Parathyroid adenoma (tissue), 2 donors: ENCODE results near the gene XPO5.
"Not testable (repeated sequence)": the region's sequence is repeated elsewhere in the genome, so short reads cannot be mapped to it uniquely, and the experiment has no call there.

ENCODE experiments used
- H2AFZ ChIP-seq: fragments of 300-600 bp; sonication (generic); one replicate; pipeline ENCODE4 v1.7.0; 2017; ENCODE audit warnings: antibody characterized with exemption, mild to moderate bottlenecking
- H3K27ac ChIP-seq: fragments of 300-600 bp; sonication (generic); one replicate; pipeline ENCODE4 v1.7.0; 2017
- H3K27me3 ChIP-seq: fragments of 300-600 bp; sonication (generic); one replicate; pipeline ENCODE4 v1.7.0; 2017; ENCODE audit warnings: low read length; ENCODE audit not compliant: control insufficient read depth, insufficient read depth
- H3K36me3 ChIP-seq: fragments of 300-600 bp; sonication (generic); one replicate; pipeline ENCODE4 v1.7.0; 2017; ENCODE audit warnings: low read length; ENCODE audit not compliant: control insufficient read depth, insufficient read depth
- H3K4me1 ChIP-seq: fragments of 300-600 bp; sonication (generic); one replicate; pipeline ENCODE4 v1.7.0; 2017; ENCODE audit warnings: control low read depth
- H3K4me2 ChIP-seq: fragments of 300-600 bp; sonication (generic); one replicate; pipeline ENCODE4 v1.7.0; 2017; ENCODE audit warnings: low read length
- H3K4me3 ChIP-seq: fragments of 300-600 bp; sonication (generic); one replicate; pipeline ENCODE4 v1.7.0; 2017; ENCODE audit warnings: low read depth, low read length
- H3K79me2 ChIP-seq: fragments of 300-600 bp; sonication (generic); one replicate; pipeline ENCODE4 v1.7.0; 2017; ENCODE audit warnings: control low read depth
- H3K9ac ChIP-seq: fragments of 300-600 bp; sonication (generic); one replicate; pipeline ENCODE4 v1.7.0; 2017; ENCODE audit warnings: mild to moderate bottlenecking
- H3K9me3 ChIP-seq: fragments of 300-600 bp; sonication (generic); one replicate; pipeline ENCODE4 v1.7.0; 2017; ENCODE audit warnings: low read length; ENCODE audit not compliant: control insufficient read depth
- TF ChIP-seq, protein P1 (sequence below): fragments of 300-600 bp; sonication (generic); IDR thresholded peaks from one replicate; pipeline ENCODE4 v1.7.0; 2017; ENCODE audit warnings: antibody characterized with exemption, mild to moderate bottlenecking
- donor health status: primary hyperparathyroidism.

The XPO5 gene

DNA sequence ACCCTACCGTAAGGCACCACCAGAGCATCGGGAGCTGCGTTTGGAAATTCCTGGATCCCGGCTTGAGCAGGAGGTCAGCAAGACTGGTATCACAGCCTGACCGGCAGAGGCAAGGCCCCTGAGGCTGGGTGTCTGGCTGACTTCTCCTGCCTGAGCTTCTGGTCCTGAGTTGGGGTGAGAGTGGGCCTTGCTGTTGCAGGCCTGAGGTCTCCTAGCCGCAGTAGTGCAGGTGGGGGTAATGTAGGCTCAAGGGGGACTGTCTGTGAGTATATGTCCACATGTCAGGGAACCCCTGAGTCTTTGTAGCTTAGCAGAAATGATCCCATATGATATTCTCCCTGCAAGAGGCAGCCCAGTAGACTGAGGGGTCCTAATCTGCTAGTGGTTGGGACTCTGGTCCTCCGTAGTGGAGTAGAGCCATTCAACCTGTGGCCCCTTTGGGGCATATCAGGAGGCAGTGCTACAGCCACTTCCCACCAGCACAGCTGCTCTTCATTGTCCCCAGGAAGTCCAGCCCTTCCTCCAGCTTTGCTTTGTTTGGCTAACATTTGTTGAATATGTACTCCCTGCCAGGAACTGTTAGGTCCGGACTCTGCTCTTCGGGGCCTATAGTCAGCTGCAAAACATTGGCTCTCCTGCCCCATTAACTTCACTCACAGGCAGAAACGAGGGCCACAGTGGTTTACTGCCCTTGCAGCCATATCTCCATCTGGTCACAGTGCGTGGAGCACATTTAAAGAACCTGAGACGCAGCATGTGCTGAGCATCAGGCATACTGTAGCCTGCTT is 76.6 kb downstream of the XPO5 start:
- H3K27me3 ChIP-seq, result no peaks in the 10 kb centered on the region
- H2AFZ ChIP-seq, result no peak overlapping the region
- TF ChIP-seq, protein P1, sequence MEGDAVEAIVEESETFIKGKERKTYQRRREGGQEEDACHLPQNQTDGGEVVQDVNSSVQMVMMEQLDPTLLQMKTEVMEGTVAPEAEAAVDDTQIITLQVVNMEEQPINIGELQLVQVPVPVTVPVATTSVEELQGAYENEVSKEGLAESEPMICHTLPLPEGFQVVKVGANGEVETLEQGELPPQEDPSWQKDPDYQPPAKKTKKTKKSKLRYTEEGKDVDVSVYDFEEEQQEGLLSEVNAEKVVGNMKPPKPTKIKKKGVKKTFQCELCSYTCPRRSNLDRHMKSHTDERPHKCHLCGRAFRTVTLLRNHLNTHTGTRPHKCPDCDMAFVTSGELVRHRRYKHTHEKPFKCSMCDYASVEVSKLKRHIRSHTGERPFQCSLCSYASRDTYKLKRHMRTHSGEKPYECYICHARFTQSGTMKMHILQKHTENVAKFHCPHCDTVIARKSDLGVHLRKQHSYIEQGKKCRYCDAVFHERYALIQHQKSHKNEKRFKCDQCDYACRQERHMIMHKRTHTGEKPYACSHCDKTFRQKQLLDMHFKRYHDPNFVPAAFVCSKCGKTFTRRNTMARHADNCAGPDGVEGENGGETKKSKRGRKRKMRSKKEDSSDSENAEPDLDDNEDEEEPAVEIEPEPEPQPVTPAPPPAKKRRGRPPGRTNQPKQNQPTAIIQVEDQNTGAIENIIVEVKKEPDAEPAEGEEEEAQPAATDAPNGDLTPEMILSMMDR, result no peak
- no peaks in the 10 kb centered on the region for H3K9me3 ChIP-seq
- peaks cover 2% of the 10 kb centered on the region for H3K79me2 ChIP-seq
- H3K27ac ChIP-seq, result no peak overlapping the region
- no peak overlapping the region for H3K4me2 ChIP-seq
- peaks cover 2% of the 10 kb centered on the region for H3K4me1 ChIP-seq
- H3K9ac ChIP-seq, result no peak overlapping the region
- H3K36me3 ChIP-seq, result no peaks in the 10 kb centered on the region
- H3K4me3 ChIP-seq, result no peak overlapping the region

DNA sequence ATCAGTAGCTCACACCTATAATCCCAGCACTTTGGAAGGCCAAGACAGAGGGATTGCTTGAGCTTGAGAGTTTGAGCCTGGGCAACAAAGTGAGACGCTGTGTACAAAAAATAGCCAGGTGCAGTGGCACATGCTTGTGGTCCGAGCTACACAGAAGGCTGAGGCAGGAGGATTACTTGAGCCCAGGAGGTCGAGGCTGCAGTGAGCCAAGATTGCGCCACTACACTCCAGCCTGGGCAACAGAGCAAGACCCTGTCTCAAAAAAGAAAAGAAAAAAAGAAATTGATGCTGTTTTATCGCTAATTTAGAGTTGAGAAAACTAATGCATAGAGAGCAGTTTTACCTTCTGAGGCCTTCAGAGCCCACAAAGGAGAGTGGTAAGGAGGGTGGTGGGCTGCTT is 77.5 kb downstream of the XPO5 start:
- not testable (repeated sequence) for H3K4me1 ChIP-seq, H3K27ac ChIP-seq, H3K4me2 ChIP-seq, H3K79me2 ChIP-seq, H3K27me3 ChIP-seq, H3K36me3 ChIP-seq, H3K9ac ChIP-seq, H3K4me3 ChIP-seq, H3K9me3 ChIP-seq, H2AFZ ChIP-seq

DNA sequence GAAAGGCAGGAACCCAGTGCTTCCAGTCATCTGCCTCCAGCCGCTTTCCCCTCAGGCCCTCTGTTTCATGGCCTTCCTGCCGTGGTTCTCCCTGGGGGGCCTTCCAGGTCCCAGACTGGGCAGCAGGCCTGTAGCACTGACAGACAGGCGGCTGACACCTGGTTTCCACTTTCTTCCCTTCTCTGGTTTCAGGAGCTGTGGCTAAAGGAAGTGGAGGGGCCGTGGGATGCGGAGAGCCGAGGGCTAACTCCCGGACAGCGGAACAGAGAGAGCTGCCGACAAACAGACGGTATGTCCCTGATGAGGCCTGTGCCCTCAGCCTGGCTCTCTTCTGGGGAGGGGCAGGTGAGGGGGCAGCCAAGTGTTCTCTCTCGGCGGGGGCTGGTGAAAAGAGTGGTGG is 78.1 kb downstream of the XPO5 start:
- no peaks in the 10 kb centered on the region for H3K9me3 ChIP-seq
- no peak overlapping the region for H3K4me3 ChIP-seq
- TF ChIP-seq, protein P1, result no peak
- H3K27me3 ChIP-seq, result no peaks in the 10 kb centered on the region
- H3K9ac ChIP-seq, result no peak overlapping the region
- H3K36me3 ChIP-seq, result no peaks in the 10 kb centered on the region
- peaks cover 2% of the 10 kb centered on the region for H3K4me1 ChIP-seq
- H3K27ac ChIP-seq, result no peak overlapping the region
- H3K79me2 ChIP-seq, result peaks cover 6% of the 10 kb centered on the region
- H3K4me2 ChIP-seq, result no peak overlapping the region
- no peak overlapping the region for H2AFZ ChIP-seq

DNA sequence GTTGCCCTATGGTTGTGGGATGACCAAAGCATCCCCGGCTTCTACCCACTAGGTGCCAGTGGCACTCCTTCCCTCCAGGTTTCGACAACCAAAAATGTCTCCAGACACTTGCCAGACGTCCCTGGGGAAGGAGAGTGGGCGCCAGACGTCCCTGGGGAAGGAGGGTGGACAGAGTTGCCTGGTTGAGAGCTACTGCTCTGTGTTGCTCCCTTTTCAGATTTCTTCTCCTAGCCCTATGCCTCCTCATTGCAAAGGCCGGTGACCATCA is 78.8 kb downstream of the XPO5 start:
- H3K36me3 ChIP-seq, result no peaks in the 10 kb centered on the region
- H3K4me2 ChIP-seq, result no peak overlapping the region
- H3K9ac ChIP-seq, result no peak overlapping the region
- H3K27me3 ChIP-seq, result no peaks in the 10 kb centered on the region
- peaks cover 2% of the 10 kb centered on the region for H3K4me1 ChIP-seq
- H3K79me2 ChIP-seq, result peaks cover 9% of the 10 kb centered on the region
- H3K4me3 ChIP-seq, result no peak overlapping the region
- H2AFZ ChIP-seq, result no peak overlapping the region
- no peaks in the 10 kb centered on the region for H3K9me3 ChIP-seq
- TF ChIP-seq, protein P1, result no peak
- H3K27ac ChIP-seq, result no peak overlapping the region

DNA sequence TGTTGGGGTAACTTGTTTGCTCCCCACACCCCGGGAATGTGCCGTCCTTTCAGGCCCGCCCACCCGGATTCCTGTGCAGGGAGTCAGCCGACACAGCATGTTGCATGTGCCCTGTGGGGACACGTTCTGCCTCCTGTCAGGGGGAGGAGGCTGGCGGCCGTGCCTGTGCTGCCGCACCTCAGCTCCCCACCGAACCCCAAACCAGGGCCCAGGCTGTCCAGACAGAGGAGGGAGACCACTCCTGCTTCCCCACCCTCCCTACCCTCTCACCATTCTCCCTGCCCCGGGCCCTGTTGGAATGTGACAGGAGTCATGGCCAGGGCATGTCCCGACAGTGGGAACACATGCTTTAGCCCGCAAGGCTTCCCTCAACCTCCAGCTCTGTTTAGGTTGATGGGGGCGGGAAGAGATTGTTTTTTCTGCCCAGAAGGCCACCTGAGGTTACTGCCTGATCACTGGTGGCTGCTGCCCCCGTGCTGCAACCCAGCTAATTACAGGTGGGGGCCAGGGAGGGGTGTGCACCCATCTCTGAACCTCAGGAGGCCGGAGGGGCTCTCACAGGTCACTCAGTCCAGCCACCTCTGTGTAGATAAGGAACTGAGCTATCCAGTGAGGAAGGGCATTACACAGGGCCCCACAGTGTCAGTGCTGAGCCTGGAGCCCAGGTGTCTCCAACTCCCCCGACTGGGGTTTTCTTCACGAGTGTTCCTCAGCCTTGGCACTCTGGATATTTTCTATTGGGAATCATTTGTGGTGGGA is 79.3 kb downstream of the XPO5 start:
- no peak overlapping the region for H3K4me2 ChIP-seq
- no peaks in the 10 kb centered on the region for H3K9me3 ChIP-seq
- H2AFZ ChIP-seq, result no peak overlapping the region
- H3K4me3 ChIP-seq, result no peak overlapping the region
- TF ChIP-seq, protein P1, result peak; percentile 45
- no peaks in the 10 kb centered on the region for H3K36me3 ChIP-seq
- H3K27ac ChIP-seq, result no peak overlapping the region
- H3K27me3 ChIP-seq, result no peaks in the 10 kb centered on the region
- H3K79me2 ChIP-seq, result peaks cover 9% of the 10 kb centered on the region
- H3K9ac ChIP-seq, result no peak overlapping the region
- peaks cover 2% of the 10 kb centered on the region for H3K4me1 ChIP-seq
